PC-3 (cell line): ENCODE measurements around the gene L3MBTL4.

Experiments used
- CTCF ChIP-seq: fragments of 300-600 bp; sonication (generic); conservative IDR thresholded peaks from 2 replicates; pipeline ENCODE4 v1.5.1; 2017; ENCODE audit warnings: antibody characterized with exemption, low read depth, mild to moderate bottlenecking, low read length
- EZH2 ChIP-seq: fragments of 300-600 bp; sonication (generic); IDR thresholded peaks from one replicate; pipeline ENCODE4 v1.6.1; 2017; ENCODE audit warnings: antibody characterized with exemption, mild to moderate bottlenecking, low read length; ENCODE audit not compliant: unreplicated experiment
- EZH2phosphoT487 ChIP-seq: fragments of 300-600 bp; sonication (generic); IDR thresholded peaks from 2 replicates; pipeline ENCODE4 v1.6.1; 2018; ENCODE audit warnings: mild to moderate bottlenecking, antibody characterized with exemption, low read length, borderline replicate concordance

GRCh38 chr18:5964996-5965395 is 449.7 kb downstream of the L3MBTL4 start:
- TF ChIP-seq EZH2 (no peak), CTCF (no peak), EZH2phosphoT487 (no peak)
